GM19025 (cell line): ENCODE measurements around the gene SOBP.

Experiments
- ATAC-seq: cut with Tn5 transposase; IDR thresholded peaks from one replicate; pipeline ENCODE4 v1.9.1; 2021; ENCODE audit warnings: mild to moderate bottlenecking, low read depth, moderate library complexity; ENCODE audit not compliant: unreplicated experiment

The SOBP gene

DNA sequence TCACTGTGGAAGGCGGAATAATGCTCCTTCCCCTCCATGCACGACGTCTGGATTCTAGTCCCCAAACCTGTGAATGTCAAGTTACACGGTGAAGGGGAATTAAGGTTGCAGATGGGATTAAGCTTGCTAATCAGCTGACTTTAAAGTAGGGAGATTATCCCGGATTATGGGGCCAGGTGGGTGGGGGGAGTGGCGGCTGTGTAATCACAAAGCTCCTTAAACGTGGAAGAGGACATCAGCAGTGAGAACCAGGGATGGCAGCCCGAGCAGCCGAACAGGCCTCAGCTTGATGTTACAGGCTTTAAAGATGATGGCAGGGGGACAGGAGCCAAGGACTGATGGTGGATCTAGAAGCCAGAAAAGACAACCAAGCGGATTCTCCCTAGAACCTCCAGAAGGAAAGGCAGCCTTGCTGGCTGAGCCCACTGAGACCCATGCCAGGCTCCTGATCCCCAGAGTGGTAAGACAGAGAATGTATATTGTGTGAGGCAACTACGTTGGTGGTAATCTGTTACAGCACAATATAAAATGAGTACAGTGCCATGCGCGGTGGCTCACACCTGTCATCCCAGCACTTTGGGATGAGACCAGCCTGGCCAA, 216.7 kb downstream of the SOBP start:
- ATAC-seq, result no peak

- no peak for ATAC-seq
Observed at GRCh38 chr6:107707346-107708275, 217.7 kb downstream of the SOBP start.

DNA sequence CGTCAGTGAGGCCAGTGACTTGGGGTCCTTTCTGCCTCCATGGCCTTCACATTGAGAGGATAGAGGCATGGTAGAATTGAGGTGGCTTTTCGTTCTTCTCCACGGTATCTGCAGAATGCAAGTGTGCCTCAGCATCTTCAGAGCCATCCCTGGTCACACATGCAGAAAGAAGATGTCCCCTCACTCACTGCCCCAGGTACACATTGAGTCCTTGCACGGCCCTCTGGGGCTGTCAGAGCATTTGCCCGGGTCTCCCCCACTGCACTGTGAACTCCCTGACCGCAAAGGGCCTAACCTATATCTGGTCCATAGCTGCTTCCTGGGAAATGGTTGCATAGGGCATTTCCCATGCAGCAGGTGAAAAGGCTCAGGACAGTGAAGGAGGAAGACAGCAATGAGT, 218.5 kb downstream of the SOBP start:
- ATAC-seq, result no peak

GRCh38 chr6:107709341-107709740, 219.4 kb downstream of the SOBP start:
- no peak for ATAC-seq
